KOPT-K1 (cell line): Measurements from ENCODE around the gene TNKS2.
"Not testable (repeated sequence)": the region's sequence is repeated elsewhere in the genome, so short reads cannot be mapped to it uniquely, and the experiment has no call there.

Experiments used
- H3K27ac ChIP-seq: fragments of 200-600 bp; sonication (generic); 2 replicates; pipeline ENCODE4 v1.5.1; 2016; ENCODE audit warnings: antibody characterized with exemption, mild to moderate bottlenecking, low read depth, low read length; ENCODE audit not compliant: poor library complexity, severe bottlenecking
- H3K36me3 ChIP-seq: fragments of 200-600 bp; sonication (generic); 2 replicates; pipeline ENCODE4 v1.5.1; 2017; ENCODE audit warnings: antibody characterized with exemption, mild to moderate bottlenecking, low read length, moderate library complexity; ENCODE audit not compliant: insufficient read depth
- H3K9me3 ChIP-seq: fragments of 200-600 bp; sonication (generic); 2 replicates; pipeline ENCODE4 v1.5.1; 2017; ENCODE audit warnings: antibody characterized with exemption, low read length, mild to moderate bottlenecking; ENCODE audit not compliant: insufficient read depth, poor library complexity, severe bottlenecking

Gene TNKS2

DNA sequence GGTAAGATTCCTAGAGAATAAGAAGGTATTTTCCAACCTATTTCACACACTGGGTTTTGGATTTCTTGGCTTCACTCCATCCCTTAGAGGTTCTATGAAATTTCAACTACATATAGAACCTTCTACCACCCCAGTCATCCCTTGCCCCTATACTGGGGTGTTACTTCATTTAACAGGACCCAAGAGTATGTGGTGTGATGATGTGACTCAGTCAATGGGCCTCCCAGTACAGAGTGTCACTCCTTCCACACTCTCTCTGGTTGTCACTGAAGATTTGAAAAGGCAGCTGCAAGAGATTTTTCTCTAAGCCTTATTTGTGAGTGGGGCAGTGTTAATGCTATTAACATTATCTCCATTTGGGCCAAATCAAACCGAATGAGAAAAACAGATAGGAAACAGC is 77.6 kb downstream of the TNKS2 start:
- Histone ChIP-seq H3K9me3 (no peaks in the 10 kb centered on the region), H3K36me3 (no peaks in the 10 kb centered on the region), H3K27ac (no peak overlapping the region)

DNA sequence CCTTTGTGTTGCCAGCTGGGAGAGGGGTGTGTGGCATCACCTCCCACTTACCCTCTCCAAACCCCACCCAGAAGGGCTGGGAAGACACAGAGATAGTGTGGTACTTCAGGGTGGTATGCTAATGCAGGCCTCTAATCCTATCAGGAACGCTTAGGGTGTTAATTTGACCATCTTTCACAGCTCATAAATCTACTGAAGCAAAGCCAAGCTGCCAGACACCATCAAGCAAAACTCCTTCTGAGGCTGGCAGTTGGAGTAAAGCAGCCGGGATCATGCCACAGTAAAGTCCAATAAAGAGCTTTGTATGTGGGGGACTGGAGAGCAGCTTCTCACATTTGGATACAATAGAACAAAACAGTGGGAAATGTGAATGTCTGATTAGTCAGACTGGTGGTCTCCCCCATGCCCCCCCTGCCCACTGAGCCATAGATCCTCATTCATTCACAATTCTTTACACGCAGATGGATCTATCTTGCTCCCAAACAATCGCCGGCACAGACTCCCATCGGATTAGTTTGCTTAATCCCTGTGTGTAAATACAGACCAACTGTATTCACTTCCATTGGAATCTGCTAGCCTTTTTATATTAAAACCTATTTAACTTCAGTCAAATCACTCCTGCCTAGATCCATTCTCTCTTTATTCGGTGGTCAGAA is 81.4 kb downstream of the TNKS2 start:
- Histone ChIP-seq H3K9me3 (no peaks in the 10 kb centered on the region), H3K36me3 (no peaks in the 10 kb centered on the region), H3K27ac (no peak overlapping the region)

DNA sequence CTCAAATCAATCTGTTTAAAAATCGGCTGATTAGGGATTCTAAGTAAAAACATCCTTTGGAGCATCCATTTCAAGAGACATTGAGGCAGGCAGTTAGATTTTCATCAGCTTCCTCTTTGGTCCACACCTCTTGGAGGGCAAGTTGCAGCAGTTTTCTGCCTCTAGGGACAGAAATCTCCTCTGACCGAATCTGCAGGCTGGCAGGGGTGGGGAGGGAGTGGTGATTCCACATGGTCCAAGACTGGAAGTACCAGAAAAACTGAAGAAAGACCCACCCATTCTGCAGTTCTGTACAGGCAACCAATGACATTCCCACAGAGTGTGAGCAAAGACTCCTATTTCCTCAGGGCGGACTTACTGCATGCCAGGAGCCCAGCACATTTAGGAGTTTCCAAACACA is 82.1 kb downstream of the TNKS2 start:
- Histone ChIP-seq H3K27ac (no peak overlapping the region), H3K36me3 (no peaks in the 10 kb centered on the region), H3K9me3 (no peaks in the 10 kb centered on the region)

DNA sequence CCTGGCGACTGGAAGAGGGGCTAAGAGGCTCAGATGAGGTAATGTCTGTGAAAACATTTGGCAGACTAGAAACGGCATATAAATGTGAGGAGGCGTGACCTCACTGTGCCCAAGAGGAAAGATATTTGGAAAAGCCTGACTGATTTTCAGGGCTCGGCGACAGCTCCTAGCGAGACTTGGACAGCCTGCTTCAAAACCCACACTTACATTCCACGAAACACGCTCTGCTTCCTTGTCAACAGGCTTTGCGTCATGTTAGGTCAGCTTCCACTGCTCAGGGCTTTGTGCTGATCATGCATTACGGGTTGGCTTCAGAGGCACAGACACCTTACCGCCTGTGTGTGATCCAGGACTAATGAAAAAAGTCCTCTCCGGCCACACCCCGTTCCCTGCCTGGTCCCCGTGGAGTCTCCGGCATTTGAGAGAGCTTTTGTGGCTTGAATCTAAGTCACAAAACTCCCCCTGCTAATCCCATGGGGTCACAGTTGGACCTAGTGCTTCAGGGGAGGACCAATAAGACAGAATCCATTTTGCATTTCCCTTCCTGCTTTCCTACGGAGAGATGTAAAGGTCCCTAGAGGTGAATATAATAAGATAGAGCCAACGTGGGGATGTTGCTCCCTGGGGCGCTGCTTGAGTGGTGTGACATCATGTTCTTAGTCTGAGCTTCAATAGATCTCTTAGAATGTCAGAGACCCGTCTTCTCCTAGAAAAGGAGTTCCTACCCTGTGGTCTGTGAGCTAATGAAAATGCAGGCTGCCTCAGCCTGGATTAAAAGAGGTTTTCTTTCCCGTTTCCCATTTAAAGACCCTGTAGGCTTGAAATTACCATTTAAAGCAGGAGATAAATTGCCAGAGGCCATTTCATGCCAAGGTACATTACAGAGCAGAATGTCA is 85.6 kb downstream of the TNKS2 start:
- no peaks in the 10 kb centered on the region for H3K9me3 ChIP-seq
- no peaks in the 10 kb centered on the region for H3K36me3 ChIP-seq
- no peak overlapping the region for H3K27ac ChIP-seq

DNA sequence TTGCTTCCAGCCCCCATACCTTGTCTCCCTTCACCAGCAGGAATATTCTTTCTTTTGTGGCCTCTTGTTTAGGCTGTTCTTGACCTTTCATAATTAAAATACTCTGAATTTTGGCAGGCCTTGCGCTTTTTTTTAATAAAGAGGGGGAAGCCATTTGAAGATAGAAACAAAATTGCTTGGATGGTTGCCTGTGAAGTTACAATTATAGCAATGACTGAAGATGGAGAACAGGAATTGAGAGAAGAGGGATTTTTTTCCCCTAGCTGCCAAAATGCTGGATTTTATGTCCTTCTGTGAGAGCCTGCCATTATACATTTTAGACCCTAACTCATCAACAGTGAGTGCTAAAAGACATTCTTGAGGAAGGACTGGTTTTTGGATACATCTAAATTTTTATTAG is 86.3 kb downstream of the TNKS2 start:
- Histone ChIP-seq H3K9me3 (no peaks in the 10 kb centered on the region), H3K36me3 (no peaks in the 10 kb centered on the region), H3K27ac (no peak overlapping the region)

DNA sequence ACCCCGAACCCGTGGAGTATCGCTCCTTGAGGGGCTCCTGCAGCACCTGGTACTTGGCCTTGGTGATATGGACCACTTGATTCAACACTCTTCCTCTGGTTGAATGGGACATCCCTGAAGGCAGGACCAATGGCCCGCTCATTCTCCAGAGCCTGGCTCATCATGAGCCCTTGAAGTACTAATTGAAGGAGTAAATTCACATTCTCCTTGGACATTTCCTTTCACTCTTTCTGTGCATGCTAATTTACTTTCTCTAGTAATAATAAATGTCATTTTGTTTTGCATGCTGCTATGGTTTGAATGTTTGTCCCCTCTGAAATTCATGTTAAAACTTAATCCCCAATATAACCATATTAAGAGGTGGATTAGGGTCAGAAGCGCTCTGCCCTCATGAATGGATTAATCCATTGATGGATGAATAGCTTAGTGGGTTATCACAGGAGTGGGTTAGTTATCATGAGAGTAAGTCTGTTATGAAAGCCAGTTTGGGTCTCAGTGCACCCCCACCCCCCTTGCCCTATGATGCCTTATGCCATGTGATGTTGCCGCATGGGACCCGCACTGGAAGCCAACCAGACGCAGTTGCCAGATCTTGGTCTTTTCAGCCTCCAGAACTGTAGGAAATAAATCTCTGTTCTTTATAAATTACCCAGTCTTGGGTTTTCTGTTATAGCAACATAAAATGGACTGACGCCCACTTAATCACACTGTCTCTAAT is 87.3 kb downstream of the TNKS2 start:
- Histone ChIP-seq H3K36me3 (no peaks in the 10 kb centered on the region), H3K9me3 (no peaks in the 10 kb centered on the region), H3K27ac (no peak overlapping the region)

DNA sequence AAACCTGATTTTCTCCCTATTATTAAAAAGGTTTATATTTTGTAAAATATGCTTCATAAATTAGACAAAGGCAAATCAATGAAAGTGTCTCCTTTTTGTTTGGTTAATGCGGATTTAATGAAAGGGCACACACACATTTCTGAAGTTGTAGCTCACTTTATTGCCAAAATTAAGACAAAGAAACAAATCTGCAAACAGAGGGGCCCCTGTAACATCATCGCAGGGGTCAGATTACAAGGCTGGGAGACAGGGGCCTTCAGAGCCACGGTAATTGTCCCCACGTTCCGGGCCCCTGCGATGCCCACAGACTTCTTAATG is 88.7 kb downstream of the TNKS2 start:
- H3K36me3 ChIP-seq = no peaks in the 10 kb centered on the region
- H3K27ac ChIP-seq = no peak overlapping the region
- H3K9me3 ChIP-seq = no peaks in the 10 kb centered on the region

DNA sequence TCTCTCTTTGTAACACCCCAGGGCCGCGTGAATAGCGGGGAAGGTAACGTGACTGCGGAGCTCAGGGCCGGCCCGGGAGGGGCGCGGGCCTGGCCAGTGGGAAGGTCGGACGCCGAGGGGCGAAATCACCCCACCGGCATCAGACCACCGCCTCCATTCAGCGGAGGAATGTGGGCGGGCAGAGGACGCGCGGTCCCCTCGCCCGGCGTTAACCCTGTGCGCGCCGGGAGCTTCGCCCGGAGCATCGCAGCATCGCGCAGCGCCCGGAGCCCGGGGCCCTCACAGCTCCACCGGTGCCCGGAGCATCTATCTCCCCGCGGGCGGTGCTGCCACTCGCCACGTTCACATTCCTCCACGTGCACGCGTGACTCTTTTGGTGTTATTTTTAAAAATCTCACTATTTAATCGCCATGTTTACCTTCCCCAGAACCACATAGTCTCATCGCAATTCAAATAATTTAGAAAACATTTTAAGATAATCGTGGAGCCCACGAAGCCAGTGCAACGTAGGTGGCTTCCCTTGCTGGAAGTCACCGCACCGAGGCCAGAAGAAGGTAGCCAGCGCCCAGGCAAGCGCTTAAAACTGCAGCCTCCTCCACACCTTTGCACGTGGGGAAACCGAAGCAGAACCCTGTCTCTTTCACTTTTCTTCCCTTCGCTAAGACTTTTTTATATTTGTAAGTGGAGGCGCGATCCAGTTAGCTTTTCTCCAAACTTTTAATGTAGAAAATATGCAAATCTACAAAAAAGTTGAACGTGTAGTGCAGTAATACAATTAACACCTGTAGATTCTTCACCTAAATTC is 89.2 kb downstream of the TNKS2 start:
- Histone ChIP-seq H3K27ac (no peak overlapping the region), H3K9me3 (no peaks in the 10 kb centered on the region), H3K36me3 (no peaks in the 10 kb centered on the region)

DNA sequence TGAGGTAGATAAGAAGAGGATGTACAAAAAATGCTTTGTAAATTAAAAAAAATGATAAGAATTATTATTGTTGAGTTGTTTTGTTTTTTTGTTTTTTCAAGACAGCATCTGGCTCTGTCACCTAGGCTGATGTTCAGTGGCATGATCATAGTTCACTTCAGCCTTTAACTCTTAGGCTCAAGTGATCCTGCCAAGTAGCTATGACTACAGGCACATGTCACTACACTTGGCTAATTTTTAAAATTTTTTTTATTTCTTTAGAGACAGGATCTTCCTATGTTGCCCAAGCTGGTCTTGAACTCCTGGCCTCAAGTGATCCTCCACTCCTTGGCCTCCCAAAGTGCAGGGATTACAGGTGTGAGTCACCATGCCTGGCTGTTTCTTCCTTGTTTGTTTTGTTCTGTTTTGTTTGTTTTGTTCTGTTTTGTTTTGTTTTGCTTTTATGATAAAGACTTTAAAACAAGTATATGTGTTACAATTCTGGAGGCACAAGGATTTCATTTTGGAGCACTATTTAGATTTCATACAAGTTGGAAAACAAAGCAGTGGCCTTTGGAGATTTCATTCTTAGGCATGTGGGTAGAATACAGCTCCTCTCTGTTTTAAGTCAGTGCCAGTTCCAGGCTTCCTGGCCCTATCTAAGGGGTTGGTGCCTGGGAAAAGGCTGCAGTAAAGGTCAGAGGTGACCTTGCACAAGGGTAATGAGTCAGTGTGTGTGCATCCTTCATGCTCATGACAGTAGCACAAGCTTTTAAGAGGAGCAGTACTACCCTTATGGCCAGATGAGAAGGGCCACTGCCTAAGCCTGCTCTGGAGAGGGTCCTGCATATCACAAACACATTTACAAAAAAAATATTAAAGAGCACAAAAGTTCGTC is 93.1 kb downstream of the TNKS2 start:
- H3K36me3 ChIP-seq = no peaks in the 10 kb centered on the region

DNA sequence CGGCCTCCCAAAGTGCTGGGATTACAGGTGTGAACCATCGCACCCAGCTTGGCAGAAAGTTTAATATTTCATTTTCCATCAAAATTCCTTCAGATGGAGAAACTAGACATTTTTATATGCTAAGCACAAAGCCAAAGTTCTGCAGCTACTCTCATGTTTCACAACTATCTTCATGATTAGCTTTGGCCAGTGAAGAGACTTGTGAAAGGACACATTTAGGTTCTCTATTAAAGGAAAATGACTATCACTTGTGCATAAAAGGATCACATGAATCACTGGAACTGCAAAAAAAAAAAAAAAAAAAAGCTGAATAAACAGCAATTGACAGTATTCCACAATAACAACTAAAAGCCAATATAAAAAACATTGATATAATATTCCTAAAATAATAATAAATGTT is 94.8 kb downstream of the TNKS2 start:
- H3K27ac ChIP-seq = no peak overlapping the region
- no peaks in the 10 kb centered on the region for H3K9me3 ChIP-seq
- H3K36me3 ChIP-seq = no peaks in the 10 kb centered on the region

More for the DNA sequence above, 93.1 kb downstream of the TNKS2 start:
- Histone ChIP-seq H3K27ac (no peak overlapping the region), H3K9me3 (no peaks in the 10 kb centered on the region)

DNA sequence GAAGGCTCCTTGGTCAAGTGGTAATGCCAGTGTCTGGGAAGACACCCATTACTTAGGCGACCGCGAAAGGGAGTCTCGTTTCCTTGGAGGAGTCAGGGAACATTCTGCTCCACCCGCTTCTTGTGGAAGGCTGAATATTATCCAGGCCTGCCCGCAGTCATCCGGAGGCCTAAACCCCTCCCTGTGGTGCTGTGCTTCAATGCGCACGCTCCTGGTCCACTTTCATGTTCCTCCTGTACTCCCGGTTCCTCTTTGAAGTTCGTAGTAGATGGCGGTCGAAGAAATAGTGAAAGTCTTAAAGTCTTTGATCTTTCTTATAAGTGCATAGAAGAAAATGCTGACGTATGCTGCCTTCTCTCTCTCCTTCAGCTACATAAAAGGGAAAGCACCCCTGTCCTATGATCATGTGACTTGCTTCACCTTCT is 96.0 kb downstream of the TNKS2 start:
- not testable (repeated sequence) for H3K36me3 ChIP-seq, H3K9me3 ChIP-seq, H3K27ac ChIP-seq

DNA sequence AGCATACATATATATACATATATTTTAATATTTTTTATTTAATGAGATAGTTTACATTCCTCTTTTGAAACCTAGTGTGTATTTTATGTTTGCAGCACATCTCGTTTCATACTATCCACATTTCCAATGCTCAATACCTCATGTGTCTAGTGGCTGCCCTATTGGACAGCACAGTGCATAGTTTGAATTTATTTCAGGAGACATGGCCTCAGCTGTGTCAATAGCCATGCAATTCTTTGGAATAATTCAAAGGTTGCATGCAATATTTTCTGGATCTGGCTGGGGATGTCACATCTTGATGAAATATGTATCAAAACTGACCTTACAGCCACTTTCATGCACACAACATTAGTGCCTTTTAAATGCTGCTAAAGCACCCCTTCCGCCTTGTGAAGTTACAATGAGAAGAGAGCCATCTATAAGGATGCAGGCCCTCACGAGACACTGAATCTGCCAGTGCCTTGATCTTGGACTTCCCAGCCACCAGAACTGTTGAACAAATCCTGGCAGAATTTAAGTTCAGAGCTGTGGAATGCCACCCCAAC is 98.1 kb downstream of the TNKS2 start:
- Histone ChIP-seq H3K9me3 (no peaks in the 10 kb centered on the region), H3K36me3 (no peaks in the 10 kb centered on the region), H3K27ac (no peak overlapping the region)

DNA sequence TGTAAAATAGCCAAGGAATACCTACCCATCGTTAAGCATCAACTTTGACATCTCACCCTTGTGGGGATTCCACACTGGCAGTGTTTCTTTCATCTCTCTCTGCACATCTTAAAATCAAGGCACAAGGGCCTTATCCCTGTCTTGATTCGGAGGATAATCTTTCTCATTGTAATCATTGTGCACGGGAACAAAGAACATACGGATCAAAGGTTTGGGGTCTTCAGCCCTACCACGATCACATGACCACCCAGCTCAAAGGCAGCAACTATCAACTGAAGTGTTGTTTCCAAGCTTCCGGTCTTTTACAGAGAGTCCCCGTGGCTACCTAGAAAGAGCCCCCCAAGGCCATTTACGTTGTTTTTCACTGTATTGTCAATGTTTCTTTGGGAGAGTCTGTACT is 99.2 kb downstream of the TNKS2 start:
- Histone ChIP-seq H3K36me3 (no peaks in the 10 kb centered on the region), H3K9me3 (no peaks in the 10 kb centered on the region)

More for the DNA sequence above, 99.2 kb downstream of the TNKS2 start:
- no peak overlapping the region for H3K27ac ChIP-seq
